ENCODE measurements around the gene KATNAL1.

- TF ChIP-seq CTCF (IDR thresholded peaks at IDR 0.05) (no peak), POLR2A (IDR thresholded peaks at IDR 0.05) (no peak), POLR2AphosphoS5 (IDR thresholded peaks at IDR 0.05) (no peak)
These were observed 59.9 kb downstream of the KATNAL1 start for GRCh38 chr13:30247406-30247805.
